Parathyroid adenoma (tissue), 2 donors: ENCODE data around the gene TMEM185B.
"Not testable (repeated sequence)": the region's sequence is repeated elsewhere in the genome, so short reads cannot be mapped to it uniquely, and the experiment has no call there.

Source experiments
- H2AFZ ChIP-seq: fragments of 300-600 bp; sonication (generic); one replicate; pipeline ENCODE4 v1.7.0; 2017; ENCODE audit warnings: antibody characterized with exemption, mild to moderate bottlenecking
- H3K27ac ChIP-seq: fragments of 300-600 bp; sonication (generic); one replicate; pipeline ENCODE4 v1.7.0; 2017
- H3K27me3 ChIP-seq: fragments of 300-600 bp; sonication (generic); one replicate; pipeline ENCODE4 v1.7.0; 2017; ENCODE audit warnings: low read length; ENCODE audit not compliant: control insufficient read depth, insufficient read depth
- H3K36me3 ChIP-seq: fragments of 300-600 bp; sonication (generic); one replicate; pipeline ENCODE4 v1.7.0; 2017; ENCODE audit warnings: low read length; ENCODE audit not compliant: control insufficient read depth, insufficient read depth
- H3K4me1 ChIP-seq: fragments of 300-600 bp; sonication (generic); one replicate; pipeline ENCODE4 v1.7.0; 2017; ENCODE audit warnings: control low read depth
- H3K4me2 ChIP-seq: fragments of 300-600 bp; sonication (generic); one replicate; pipeline ENCODE4 v1.7.0; 2017; ENCODE audit warnings: low read length
- H3K4me3 ChIP-seq: fragments of 300-600 bp; sonication (generic); one replicate; pipeline ENCODE4 v1.7.0; 2017; ENCODE audit warnings: low read depth, low read length
- H3K79me2 ChIP-seq: fragments of 300-600 bp; sonication (generic); one replicate; pipeline ENCODE4 v1.7.0; 2017; ENCODE audit warnings: control low read depth
- H3K9ac ChIP-seq: fragments of 300-600 bp; sonication (generic); one replicate; pipeline ENCODE4 v1.7.0; 2017; ENCODE audit warnings: mild to moderate bottlenecking
- H3K9me3 ChIP-seq: fragments of 300-600 bp; sonication (generic); one replicate; pipeline ENCODE4 v1.7.0; 2017; ENCODE audit warnings: low read length; ENCODE audit not compliant: control insufficient read depth
- TF ChIP-seq, protein P1 (sequence below): fragments of 300-600 bp; sonication (generic); IDR thresholded peaks from one replicate; pipeline ENCODE4 v1.7.0; 2017; ENCODE audit warnings: antibody characterized with exemption, mild to moderate bottlenecking
- donor health status: primary hyperparathyroidism.

Gene TMEM185B

DNA sequence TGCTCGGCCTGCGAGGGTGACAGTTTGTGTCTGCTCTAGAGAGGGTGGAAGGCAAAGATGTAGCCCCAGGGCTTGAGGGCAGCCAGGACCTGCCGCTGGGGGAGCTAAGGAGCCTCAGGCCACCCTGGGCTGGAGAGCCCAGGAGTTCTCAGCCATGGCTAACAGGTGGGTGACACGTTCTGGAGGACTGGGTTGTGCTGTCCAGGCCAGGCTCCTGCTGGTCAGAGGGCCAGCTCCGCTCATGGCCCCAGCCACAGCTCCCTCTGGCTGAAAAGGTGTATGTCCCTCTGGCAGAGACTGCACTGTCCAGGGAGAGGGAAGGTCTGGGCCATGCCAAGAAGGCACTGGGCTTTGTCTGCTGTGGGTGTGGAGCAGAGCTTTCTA is 19.2 kb downstream of the TMEM185B start:
- Histone ChIP-seq H3K27ac (no peak overlapping the region), H3K4me2 (no peak overlapping the region), H3K9ac (no peak overlapping the region), H3K4me3 (no peak overlapping the region), H2AFZ (no peak overlapping the region), H3K9me3 (no peaks in the 10 kb centered on the region), H3K36me3 (no peaks in the 10 kb centered on the region), H3K4me1 (peaks cover 11% of the 10 kb centered on the region), H3K27me3 (no peaks in the 10 kb centered on the region), H3K79me2 (no peaks in the 10 kb centered on the region)
- TF ChIP-seq, protein P1, sequence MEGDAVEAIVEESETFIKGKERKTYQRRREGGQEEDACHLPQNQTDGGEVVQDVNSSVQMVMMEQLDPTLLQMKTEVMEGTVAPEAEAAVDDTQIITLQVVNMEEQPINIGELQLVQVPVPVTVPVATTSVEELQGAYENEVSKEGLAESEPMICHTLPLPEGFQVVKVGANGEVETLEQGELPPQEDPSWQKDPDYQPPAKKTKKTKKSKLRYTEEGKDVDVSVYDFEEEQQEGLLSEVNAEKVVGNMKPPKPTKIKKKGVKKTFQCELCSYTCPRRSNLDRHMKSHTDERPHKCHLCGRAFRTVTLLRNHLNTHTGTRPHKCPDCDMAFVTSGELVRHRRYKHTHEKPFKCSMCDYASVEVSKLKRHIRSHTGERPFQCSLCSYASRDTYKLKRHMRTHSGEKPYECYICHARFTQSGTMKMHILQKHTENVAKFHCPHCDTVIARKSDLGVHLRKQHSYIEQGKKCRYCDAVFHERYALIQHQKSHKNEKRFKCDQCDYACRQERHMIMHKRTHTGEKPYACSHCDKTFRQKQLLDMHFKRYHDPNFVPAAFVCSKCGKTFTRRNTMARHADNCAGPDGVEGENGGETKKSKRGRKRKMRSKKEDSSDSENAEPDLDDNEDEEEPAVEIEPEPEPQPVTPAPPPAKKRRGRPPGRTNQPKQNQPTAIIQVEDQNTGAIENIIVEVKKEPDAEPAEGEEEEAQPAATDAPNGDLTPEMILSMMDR = peak; percentile 11

DNA sequence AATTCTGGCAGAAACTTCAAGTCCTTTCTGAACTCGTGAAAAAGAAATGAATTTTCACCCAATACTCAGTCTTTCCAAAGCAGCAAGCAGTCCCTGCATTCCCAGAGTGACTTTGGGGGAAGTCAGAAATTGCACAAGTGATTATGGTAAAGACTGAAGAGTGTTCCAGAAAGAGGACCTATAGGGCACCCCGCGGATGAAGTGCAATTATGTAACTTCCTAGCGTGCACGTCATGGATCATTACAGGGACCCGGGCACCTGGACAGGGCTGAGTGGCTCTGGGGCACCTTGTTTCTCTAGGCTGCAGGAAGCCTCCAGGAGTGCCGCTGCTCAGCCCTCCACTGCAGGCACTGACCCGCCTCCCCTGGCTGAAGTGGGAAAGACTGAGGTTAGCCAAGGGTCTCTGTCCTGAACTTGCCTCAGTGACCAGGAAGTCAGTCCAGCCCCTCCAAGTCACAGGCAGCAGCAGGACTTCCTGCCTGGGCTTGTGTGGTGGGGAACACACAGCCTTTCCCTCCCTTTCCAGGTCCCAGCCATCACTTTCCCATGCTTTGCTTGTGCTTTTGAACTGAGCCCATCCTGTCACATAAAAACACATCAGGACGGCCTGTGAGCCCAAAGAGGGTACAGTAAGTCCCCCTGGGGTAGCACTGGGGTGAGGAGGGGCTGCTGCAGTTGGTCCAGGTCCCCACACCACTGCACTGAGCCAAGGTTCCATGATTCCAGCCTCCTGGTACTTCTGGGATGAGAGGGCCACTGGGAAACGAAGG is 19.8 kb downstream of the TMEM185B start:
- no peak overlapping the region for H3K4me3 ChIP-seq

DNA sequence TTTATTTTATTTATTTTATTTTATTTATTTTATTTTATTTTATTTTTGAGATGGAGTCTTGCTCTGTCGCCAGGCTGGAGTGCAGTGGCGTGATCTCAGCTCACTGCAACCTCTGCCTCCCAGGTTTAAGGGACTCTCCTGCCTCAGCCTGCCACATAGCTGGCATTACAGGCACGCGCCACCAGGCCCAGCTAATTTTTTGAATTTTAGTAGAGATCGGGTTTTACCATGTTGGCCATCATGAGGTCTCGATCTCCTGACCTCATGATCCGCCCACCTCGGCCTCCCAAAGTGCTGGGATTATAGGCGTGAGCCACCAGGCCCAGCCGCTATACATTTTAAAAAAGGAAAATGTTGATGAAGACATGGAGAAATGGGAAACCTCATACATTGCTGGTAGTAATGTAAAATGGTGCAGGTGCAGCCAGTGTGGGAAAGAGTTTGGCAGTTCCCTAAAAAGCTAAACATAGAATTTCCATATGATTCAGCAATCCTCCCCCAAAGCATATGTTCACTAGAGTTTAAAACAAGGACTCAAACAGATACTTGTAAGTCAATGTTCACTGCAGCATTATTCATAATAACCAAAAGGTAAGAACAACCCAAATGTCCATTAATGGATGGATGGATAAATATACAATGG is 23.3 kb downstream of the TMEM185B start:
- H3K36me3 ChIP-seq, H3K27me3 ChIP-seq, H3K27ac ChIP-seq, H2AFZ ChIP-seq, H3K9ac ChIP-seq, H3K79me2 ChIP-seq, H3K4me2 ChIP-seq, H3K4me3 ChIP-seq, H3K9me3 ChIP-seq: not testable (repeated sequence)
- peaks cover 11% of the 10 kb centered on the region for H3K4me1 ChIP-seq

More for the DNA sequence above, 19.8 kb downstream of the TMEM185B start:
- H3K4me2 ChIP-seq = peak overlapping the region; percentile 31
- TF ChIP-seq, protein P1 = no peak
- no peaks in the 10 kb centered on the region for H3K9me3 ChIP-seq
- H3K4me1 ChIP-seq = peaks cover 11% of the 10 kb centered on the region
- no peaks in the 10 kb centered on the region for H3K79me2 ChIP-seq
- H3K27me3 ChIP-seq = no peaks in the 10 kb centered on the region
- H3K9ac ChIP-seq = no peak overlapping the region
- H3K36me3 ChIP-seq = no peaks in the 10 kb centered on the region
- peak overlapping the region; percentile 13 for H3K27ac ChIP-seq
- H2AFZ ChIP-seq = peak overlapping the region; percentile 59

DNA sequence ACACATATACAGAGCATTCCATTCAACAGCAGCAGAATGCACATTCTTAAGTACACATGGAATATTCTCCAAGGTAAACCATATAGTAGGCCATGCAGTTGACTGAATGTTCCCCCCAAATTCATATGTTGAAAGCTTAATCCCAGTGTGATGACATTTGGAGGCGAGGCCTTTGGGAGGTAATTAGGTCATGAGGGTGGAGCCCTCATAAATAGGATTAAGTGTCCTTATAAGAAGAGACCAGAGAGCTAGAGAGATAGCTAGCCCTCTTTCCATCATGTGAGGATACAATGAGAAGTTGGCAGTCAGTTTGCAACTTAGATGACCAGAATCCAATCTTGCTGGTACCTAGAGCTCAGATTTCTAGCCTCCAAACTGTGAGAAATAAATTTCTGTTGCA is 27.6 kb downstream of the TMEM185B start:
- H3K79me2 ChIP-seq = no peaks in the 10 kb centered on the region
- H3K27me3 ChIP-seq = no peaks in the 10 kb centered on the region
- H3K9ac ChIP-seq = no peak overlapping the region
- no peak overlapping the region for H3K27ac ChIP-seq
- H3K36me3 ChIP-seq = no peaks in the 10 kb centered on the region
- no peak overlapping the region for H2AFZ ChIP-seq
- TF ChIP-seq, protein P1 = no peak
- H3K4me3 ChIP-seq = no peak overlapping the region
- H3K4me1 ChIP-seq = no peaks in the 10 kb centered on the region
- H3K4me2 ChIP-seq = no peak overlapping the region
- H3K9me3 ChIP-seq = no peaks in the 10 kb centered on the region

DNA sequence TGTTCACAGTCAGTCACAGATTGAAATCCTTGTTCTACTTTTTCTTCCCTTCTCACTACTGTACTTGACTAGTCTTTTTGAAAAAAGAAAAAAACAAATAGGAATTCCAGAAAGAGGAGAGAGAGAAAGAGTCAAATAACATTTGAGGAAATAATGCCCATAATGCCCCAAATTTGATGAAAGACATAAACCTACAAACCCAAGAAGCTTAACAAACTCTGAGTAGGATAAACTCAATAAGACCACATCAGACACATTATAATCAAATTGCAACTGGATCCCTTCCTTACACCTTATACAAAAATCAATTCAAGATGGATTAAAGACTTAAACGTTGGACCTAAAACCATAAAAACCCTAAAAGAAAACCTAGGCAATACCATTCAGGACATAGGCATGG is 30.9 kb downstream of the TMEM185B start:
- H3K9ac ChIP-seq = no peak overlapping the region
- H3K4me2 ChIP-seq = no peak overlapping the region
- no peaks in the 10 kb centered on the region for H3K79me2 ChIP-seq
- H3K4me1 ChIP-seq = no peaks in the 10 kb centered on the region
- no peak overlapping the region for H3K4me3 ChIP-seq
- TF ChIP-seq, protein P1 = no peak
- H3K27me3 ChIP-seq = no peaks in the 10 kb centered on the region
- H3K27ac ChIP-seq = no peak overlapping the region
- H2AFZ ChIP-seq = no peak overlapping the region
- no peaks in the 10 kb centered on the region for H3K9me3 ChIP-seq
- H3K36me3 ChIP-seq = no peaks in the 10 kb centered on the region
